Right ventricle myocardium superior (tissue), 1 donor: Measurements from ENCODE around the gene ZFP57. TPM values are rescaled to one million over a fixed set of nuclear protein-coding genes. Genes with fewer than 3 reads are reported as not detected.

Experiments used
- ATAC-seq: fragments of 200-7000 bp; cut with Tn5 transposase; one replicate; pipeline ENCODE4 v1.9.1; 2020; ENCODE audit warnings: mild to moderate bottlenecking; ENCODE audit not compliant: poor library complexity
- DNase-seq: peaks from one replicate; pipeline ENCODE4 v3.0.0-alpha.2; 2020
- intact Hi-C: fragments of 100-400 bp; cut with DNase I; formaldehyde crosslinking; loops from one replicate; pipeline ENCODE4 v1.11.2; 2022
- total RNA-seq: library from RNA; stranded (reverse); fragmentation: NEBNext Ultra II Directional; extraction: Animal tissue kit (Norgen Biotek cat#: 25700); gene quantifications from one replicate; pipeline ENCODE4 v1.2.1, GENCODE V29; 2021
- donor health status: DM: no; HTN: yes; CAD: no; lungs with severe emphysema.

ZFP57 gene
- total RNA-seq, 1 donor from 2014 or later = not detected

GRCh38 chr6:29632789-29633533, 48.0 kb downstream of the ZFP57 start, which contains the start of gene GABBR1:
Gene GABBR1, minus strand, starts transcription at chr6:29633183. Its CDS starts 798 bp downstream, at chr6:29632385.
- peak; percentile 91 for DNase-seq
- intact Hi-C loops = no loop called here

GRCh38 chr6:29631860-29632731, 48.9 kb downstream of the ZFP57 start:
- intact Hi-C loops = no loop called here
- DNase-seq (peak; percentile 81), ATAC-seq (peak; percentile 46)

More at GRCh38 chr6:29632789-29633533, 48.0 kb downstream of the ZFP57 start, which contains the start of gene GABBR1:
- peak; percentile 94 for ATAC-seq

- intact Hi-C loops = no loop called here
- no peak for DNase-seq
- ATAC-seq = no peak
These were observed 49.6 kb downstream of the ZFP57 start for GRCh38 chr6:29631209-29631810.

- intact Hi-C loops = no loop called here
- DNase-seq (no peak), ATAC-seq (no peak)
These were observed 50.6 kb downstream of the ZFP57 start for GRCh38 chr6:29630315-29630714.

GRCh38 chr6:29629571-29629970, 51.4 kb downstream of the ZFP57 start:
- ATAC-seq (no peak), DNase-seq (no peak)
- intact Hi-C loops = no loop called here

- DNase-seq (peak; percentile 84), ATAC-seq (peak; percentile 58)
- intact Hi-C loops = no loop called here
These were observed 52.3 kb downstream of the ZFP57 start for GRCh38 chr6:29628419-29629281.

GRCh38 chr6:29627755-29628418, 53.1 kb downstream of the ZFP57 start:
- ATAC-seq (peak; percentile 55), DNase-seq (peak; percentile 85)
- intact Hi-C loops = no loop called here

GRCh38 chr6:29626948-29627754, 53.8 kb downstream of the ZFP57 start:
- intact Hi-C loops = no loop called here
- no peak for DNase-seq
- peak; percentile 4 for ATAC-seq

GRCh38 chr6:29625337-29625930, 55.5 kb downstream of the ZFP57 start:
- intact Hi-C loops = no loop called here
- DNase-seq (no peak), ATAC-seq (no peak)

GRCh38 chr6:29624520-29624961, 56.4 kb downstream of the ZFP57 start:
- intact Hi-C loops = no loop called here
- no peak for ATAC-seq
- DNase-seq = no peak

Other genes starting within 250 kb of the ZFP57 start
- not detected for gene OR10C1, start 241.8 kb downstream of the ZFP57 start, total RNA-seq
- not detected for gene OR11A1, start 224.1 kb downstream of the ZFP57 start, total RNA-seq
- gene OR2H1, start 224.0 kb downstream of the ZFP57 start, total RNA-seq = not detected
- not detected for gene MAS1L, start 193.2 kb downstream of the ZFP57 start, total RNA-seq
- gene UBD, start 121.4 kb downstream of the ZFP57 start, total RNA-seq = 0.35 TPM
- not detected for gene OR2H2, start 96.0 kb downstream of the ZFP57 start, total RNA-seq
- 18.4 TPM for gene GABBR1, start 48.0 kb downstream of the ZFP57 start, total RNA-seq
- 10.3 TPM for gene MOG, start 24.1 kb downstream of the ZFP57 start, total RNA-seq
- 27.2 TPM for gene HLA-F, start 42.3 kb upstream of the ZFP57 start, total RNA-seq
- not detected for gene HLA-G, start 146.7 kb upstream of the ZFP57 start, total RNA-seq